HG03432 (cell line): ENCODE results near the gene SLC13A1.
"Not testable (repeated sequence)": the region's sequence is repeated elsewhere in the genome, so short reads cannot be mapped to it uniquely, and the experiment has no call there.

Source experiments
- ATAC-seq: cut with Tn5 transposase; IDR thresholded peaks from one replicate; pipeline ENCODE4 v1.9.1; 2021; ENCODE audit warnings: mild to moderate bottlenecking, moderate library complexity; ENCODE audit not compliant: unreplicated experiment

The SLC13A1 gene

DNA sequence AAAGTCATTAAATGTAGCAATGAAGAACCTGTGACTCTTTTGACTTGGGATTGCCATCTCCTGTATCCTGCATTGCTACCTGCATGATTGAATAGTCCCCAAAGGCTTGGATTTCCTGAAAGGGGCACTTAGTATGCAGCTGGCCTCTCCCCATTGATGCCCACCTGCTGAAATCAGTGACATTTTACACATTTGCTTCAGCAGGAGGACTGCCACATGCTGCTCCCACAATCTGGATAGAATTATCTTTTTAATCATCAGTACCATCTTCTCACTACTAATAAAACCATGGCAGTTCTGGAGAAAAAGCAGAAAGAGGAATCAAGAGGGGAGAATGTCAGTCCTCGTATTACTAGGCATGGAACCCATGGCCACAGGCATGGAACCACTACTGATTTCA is 67.8 kb downstream of the SLC13A1 start:
- ATAC-seq: no peak

DNA sequence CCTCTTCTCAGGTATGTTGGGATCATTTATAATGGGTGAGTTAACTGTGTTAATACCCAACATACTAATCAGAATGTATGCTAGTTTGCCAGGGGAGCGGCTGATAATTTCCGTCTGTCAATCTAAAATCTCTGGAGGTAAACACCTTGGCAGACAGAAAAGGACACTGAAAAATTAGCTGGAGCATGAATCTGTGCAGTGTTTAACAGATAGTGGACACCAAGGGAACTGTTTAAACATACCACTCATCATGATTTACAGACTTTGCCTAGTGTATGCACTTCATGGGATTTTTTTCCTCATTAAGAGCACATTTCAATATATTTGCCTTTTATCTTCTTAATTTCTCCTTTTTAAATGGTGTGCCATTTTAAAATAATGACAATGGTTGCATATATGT is 68.2 kb downstream of the SLC13A1 start:
- ATAC-seq: no peak

DNA sequence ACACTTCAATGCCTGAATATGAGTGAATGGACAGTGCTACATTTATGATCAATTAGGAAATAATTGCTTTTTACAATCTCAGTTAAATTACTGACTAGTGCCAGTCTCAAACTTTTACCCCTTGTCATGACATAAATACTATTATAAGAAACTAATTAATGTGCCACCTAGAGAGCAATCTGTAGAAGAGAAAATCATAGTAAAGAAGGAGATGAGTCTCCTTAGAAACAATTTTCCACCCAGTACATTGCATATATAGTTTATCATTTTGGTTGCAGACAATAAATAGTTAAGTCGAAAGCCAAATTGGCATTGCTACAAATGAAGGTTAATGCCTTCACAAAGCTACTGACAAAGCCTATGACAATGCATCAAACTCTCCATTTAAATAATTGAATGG is 68.6 kb downstream of the SLC13A1 start:
- no peak for ATAC-seq

DNA sequence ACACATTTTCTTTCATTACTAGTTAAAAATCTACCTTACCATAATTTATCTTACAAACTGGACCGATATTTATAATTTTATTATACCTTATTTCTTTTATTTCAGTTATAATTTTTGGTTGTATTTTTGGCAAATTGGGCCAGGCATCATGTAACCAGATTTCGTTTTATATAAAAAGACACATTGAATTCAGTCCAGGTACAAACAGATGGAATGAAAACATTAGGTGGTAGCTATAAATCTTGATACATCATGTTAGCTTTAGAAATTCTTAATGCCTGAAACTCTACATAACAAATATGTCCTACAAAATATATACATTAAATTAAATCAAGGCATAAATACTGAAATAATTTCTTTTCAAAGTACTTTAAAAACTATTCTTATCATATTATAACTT is 73.1 kb downstream of the SLC13A1 start:
- no peak for ATAC-seq

DNA sequence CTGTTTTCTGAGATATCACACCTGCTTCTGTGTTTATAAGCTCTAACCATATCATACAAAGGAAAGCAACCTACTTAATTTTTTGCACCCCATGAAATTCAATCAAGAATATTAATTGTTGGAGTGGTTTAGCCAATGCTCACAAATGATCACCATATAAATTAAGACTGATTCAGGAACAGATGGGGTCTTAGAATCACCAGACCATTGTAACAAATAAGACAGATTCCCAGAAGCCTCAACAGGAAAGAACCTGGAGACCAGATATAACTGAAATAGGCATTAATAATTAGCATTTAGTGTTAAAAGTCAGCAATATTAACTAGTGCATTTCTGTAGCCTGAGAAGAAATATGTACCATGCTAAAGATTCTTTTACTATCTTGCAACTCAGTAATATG is 73.6 kb downstream of the SLC13A1 start:
- ATAC-seq: no peak

DNA sequence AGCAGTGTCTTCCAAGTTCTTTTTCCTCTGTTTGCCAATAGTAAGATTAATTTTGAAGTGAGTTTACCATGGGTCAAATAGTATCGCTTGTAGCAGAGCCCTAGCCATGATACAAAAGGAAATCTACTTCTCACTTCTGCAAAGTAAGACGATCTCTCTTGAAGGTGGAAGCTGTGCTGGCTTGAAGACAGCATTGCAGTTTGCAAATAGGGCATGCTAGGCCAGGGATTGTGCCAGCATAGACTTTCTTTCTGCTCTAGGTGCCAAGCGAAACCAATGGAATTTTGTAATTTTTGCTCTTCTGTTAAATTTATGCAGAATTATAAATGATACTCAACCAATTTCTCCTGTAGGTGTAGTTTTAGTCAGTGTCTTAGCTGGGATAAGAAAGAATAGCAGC is 74.5 kb downstream of the SLC13A1 start:
- no peak for ATAC-seq

DNA sequence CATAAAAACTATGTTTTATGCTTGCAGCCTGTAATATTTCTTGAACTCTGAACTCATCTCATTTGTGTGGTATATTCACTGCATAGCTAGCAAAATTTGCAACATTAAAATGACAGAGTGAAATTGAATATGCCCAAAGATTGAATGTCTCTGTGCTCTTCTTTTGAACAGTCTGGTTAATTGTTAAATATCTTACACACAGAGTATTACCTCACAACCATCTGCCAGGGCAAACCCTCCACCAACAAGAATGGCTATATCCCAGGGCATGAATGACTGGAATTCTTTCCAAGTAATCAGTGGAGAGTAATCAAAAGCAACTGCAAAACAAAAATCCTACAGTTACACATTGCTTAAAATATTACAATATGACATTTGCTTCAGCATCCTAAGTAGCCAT is 76.9 kb downstream of the SLC13A1 start:
- ATAC-seq: no peak

DNA sequence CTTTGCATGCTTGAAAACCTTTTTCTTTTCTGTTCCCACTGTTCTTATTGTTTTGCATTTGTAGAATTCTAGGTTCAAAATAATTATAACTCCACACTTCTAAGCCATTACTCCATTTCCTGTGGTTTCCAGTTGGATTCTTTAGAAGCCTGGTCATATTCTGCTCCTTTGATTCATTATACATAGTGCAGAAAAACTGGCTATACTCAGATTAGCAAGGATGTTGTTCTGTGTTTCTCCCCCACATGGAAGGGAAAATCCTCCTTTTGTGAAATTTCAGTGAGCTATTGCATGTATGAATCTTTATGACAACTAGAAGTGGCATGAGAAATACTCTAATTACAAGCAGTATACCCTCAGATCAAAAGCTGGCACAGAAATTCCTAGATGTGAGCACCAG is 79.5 kb downstream of the SLC13A1 start:
- no peak for ATAC-seq

DNA sequence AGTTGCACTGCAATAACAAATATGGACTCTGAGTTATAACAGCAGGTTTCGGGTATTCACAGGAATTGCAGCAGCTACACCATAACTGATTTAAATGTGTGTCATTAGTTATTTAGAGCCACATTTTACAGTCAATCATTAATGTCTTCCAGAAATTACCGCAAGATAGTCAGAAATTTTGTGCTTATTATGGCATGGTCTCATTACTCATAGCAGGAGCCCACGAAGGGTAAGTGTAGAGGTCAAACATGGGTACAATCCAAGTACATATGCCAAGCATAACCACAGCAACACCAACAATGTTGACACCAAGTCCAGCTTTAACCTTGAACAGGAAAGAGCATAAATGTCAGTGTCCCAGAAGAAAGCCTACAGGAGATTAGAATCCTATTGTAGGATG is 84.4 kb downstream of the SLC13A1 start:
- ATAC-seq: no peak

DNA sequence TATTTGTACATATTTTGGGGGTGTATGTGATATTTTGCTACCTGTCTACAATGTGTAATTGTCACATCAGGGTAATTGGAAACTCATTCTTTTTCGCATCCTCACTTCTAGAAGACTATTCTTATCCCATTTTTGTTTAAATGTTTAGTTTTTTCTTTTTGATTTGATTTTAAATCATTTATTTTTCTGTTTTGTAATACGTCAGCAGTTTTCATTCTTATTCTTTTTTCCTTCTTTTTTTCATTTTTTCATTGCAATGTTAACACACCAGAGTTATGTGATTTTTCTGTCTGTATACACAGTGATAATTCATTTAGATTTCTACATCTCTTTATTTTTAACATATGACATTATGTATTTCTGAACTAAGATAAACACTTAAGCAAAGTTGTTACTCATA is 85.5 kb downstream of the SLC13A1 start:
- ATAC-seq: no peak

DNA sequence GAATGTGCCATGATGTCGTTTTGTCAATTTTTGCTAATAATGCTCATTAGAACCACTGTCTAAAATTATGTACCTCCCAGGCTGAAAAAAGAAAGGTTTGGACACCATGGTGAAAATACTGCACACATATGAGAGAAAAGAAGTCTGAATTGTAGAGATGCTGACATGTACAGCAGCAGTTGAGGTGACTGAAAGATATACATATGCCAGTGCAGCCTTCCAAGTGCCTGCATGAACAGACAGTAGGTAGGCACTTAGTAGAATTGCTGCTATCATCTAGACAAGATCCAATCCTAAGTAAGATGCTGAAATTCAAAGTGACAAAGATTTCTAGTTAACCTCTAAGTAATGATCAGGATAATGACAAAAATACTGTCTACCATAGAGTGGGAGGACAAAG is 86.9 kb downstream of the SLC13A1 start:
- ATAC-seq: no peak

DNA sequence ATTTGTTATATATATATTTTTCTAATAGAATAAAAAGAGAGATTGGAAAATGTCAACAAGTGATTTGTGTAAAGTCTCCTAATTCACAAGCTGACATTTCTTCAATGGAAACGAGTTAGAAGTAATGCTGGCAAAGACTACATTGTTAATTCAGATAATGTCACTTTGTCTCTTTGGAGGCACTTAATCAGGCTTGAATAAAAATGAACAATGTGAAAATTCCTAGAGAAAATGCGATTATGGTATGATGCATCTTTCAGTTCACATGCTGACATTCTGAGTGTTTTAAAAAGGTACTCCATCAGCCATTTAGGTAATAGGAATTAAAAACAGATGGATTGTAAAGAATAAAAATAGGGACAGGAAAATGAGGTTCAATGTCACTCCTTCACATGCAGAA is 100.1 kb downstream of the SLC13A1 start:
- no peak for ATAC-seq

DNA sequence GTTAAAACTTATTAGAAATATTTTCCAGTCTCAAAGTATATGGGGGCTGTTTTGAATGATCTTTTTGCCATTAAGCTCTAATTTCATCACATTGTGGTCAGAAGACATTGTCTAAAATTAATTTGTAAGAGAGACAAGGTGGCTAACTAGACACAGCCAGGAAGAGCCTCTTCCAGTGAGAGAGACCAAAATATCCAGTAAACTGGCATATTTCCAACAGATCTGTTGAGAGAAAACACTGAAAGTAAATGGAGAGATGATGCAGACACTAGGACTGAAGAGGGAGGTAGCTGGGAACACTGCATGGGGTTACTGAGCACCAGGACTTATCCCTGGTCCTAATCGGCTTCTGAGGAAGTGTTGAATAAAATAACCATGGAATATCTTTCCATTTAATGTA is 102.8 kb downstream of the SLC13A1 start:
- ATAC-seq: no peak

DNA sequence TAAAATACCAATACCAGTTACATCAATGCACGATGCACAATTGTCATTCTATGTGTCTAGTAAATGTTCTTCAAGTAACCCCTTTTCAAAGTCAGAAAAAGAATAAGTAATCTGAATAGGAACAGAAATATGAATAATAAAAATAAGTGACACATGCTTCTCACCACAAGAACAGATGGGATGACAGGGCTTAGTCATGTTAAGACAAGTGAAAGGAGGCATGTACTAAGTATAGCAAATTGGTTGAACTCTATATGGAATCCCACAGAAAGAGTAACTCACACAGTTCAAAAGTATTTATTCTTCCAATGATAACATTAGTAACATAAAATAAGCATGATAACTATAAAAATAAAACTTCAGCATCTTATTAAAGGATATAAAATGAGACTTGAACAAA is 103.3 kb downstream of the SLC13A1 start:
- ATAC-seq: peak; percentile 77

DNA sequence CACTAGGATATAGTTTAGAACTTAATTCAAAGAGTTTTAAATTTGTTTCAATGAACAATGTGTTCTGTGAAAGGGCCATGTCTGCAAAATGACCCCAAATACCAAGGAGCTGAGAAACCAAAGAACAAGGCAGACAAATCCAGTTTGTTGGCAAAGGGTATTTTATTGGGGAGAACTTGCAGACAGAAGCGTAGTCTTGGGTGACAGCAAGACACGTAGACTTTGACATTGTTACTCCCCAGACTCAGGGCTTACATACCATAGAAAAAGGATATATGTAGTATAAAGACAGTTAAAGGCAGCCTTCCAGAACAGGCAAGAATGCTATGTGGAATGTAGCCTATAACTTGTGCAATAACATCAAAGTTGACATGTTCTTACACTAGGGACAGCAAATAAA is 109.3 kb downstream of the SLC13A1 start:
- no peak for ATAC-seq

DNA sequence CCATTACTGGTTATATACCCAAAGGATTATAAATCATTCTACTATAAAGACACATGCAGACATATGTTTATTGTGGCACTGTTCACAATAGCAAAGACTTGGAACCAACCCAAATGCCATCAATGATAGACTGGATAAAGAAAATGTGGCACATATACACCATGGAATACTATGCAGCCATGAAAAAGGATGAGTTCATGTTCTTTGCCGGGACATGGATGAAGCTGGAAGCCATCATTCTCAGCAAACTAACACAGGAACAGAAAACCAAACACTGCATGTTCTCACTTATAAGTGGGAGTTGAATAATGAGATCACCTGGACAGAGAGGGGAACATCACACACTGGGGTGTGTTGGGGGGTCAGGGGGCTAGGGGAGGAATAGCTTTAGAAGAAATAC is 112.9 kb downstream of the SLC13A1 start:
- ATAC-seq: not testable (repeated sequence)

DNA sequence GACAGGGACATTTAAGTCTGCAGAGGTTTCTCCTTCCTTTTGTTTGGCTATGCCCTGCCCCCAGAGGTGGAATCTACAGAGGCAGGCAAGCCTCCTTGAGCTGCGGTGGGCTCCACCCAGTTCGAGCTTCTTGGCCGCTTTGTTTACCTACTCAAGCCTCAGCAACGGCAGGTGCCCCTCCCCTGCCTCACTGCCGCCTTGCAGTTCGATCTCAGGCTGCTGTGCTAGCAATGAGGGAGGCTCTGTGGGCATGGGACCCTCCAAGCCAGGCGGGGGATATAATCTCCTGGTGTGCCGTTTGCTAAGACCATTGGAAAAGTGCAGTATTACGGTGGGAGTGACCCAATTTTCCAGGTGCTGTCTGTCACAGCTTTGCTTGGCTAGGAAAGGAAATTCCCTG is 114.9 kb downstream of the SLC13A1 start:
- ATAC-seq: not testable (repeated sequence)

DNA sequence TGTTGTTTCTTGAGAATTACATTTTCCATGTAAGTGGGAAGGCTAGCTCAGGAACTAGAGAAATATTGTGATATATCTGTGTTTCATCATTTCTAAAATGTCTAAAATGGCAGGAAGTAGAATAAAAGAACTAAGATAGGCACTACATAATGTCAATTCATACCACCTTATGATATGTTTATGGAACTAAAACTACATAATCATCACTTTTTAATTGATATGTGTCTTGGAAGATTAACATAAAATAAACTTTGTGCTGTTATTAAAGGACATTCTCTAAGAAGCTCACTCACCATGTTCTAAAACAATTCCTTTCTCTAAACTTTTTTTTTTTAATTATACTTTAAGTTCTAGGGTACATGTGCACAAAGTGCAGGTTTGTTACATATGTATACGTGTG is 120.7 kb downstream of the SLC13A1 start:
- ATAC-seq: no peak

DNA sequence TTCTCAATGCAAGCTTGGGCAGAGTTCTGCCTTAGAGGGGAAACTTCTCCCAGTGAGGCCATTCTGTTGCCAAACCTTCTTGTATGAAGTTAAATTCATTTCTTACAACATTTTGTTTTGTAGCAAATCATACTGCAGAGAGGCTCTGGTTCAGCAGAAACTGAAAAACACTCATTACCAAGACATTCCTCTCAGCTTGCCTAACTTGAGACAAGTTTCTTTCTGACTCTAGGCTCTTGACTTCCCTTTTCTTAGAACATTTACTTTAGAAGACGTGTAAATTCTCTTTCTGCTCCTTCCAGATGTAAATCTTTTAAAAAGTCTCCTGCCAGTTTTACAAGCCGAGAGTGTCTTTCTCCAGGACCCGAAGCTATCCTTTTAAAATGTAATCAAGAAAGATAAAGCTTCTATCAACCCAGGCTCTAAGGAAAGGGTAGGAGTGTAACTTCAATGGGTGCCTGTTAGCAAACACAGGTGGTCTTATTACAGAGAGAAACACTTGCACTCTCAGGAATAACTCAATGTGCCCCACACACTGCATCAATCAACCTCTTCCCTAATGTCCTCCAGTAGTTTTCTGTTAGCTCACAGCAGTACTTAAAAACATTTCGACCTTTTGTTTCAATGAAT is 123.8 kb downstream of the SLC13A1 start:
- peak; percentile 89 for ATAC-seq

DNA sequence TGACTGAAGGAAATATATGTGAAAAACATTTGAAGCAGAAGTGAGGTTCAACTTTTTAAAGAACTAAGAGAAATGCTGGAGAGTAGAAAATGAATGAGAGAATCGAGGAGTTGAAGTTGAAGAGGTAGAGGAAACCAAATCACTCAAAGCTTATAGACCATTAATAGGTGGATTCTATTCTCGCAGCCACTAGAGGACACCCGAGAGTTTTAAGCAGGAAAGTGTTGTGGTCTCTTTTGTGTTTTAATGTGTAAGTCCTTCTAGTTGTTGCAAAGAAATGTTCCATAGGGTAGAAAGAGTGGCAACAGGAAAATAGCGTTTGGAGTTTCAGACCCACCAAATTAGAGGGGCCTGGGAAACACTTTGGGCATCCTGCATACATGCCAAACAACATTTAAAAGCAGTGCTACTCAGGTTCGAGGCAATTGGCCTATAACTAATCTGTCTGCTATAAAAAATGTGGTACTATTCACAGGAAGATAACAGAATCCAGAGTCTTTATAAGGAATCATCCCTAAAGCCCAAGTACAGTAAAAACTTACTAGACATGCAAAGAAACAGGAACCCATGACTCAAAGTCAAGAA is 129.0 kb downstream of the SLC13A1 start:
- peak; percentile 56 for ATAC-seq

DNA sequence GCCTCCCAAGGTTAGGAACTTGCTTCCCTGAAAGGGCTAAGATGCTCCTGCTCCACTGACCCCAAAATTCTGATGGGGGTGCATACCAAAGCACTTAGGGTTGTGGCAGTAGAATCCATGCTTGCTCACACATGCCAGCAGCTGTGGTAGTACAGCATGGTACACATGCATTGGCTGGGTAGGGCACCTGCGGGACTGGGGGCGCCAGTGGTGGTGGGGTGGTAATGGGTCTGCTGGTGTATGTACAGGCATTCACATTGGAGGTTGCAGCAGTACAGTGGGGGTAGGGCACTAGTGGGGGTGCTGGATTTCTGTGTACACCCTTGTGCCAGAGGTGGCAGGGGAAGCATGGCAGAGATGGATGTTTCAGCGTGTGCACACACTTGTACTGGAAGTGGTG is 132.0 kb downstream of the SLC13A1 start:
- no peak for ATAC-seq
